OCI-LY7 (cell line): ENCODE measurements around the gene TIGD6. TPM values are rescaled to one million over a fixed set of nuclear protein-coding genes. Genes with fewer than 3 reads are reported as not detected.

Experiments used
- BruUV-seq: library from RNA; stranded (reverse); fragments of 400-500 nt; replicated peaks from 2 replicates; lab custom pipeline; 2021; lab: Mats Ljungman, UMichigan
- CTCF ChIA-PET: fragments of 300-600 bp; sonication (Branson Sonifier 250); formaldehyde crosslinking; loops from one replicate; lab custom pipeline; 2022; ENCODE audit warnings: antibody characterized with exemption; ENCODE audit not compliant: unreplicated experiment; lab: Charles Lee
- POLR2A ChIA-PET: fragments of 300-600 bp; sonication (Branson Sonifier 250); formaldehyde crosslinking; loops from one replicate; lab custom pipeline; 2022; ENCODE audit warnings: antibody characterized with exemption; lab: Charles Lee
- DNase-seq: peaks from one replicate; pipeline ENCODE4 v3.0.0-alpha.2; 2015; ENCODE audit warnings: low spot score
- H2AFZ ChIP-seq: fragments of 200-600 bp; sonication (generic), shearing (Covaris generic); 2 replicates; pipeline ENCODE4 v1.6.1; 2014; ENCODE audit warnings: mild to moderate bottlenecking, antibody characterized with exemption, low read length, moderate library complexity
- H3K27ac ChIP-seq: fragments of 200-600 bp; sonication (generic); 2 replicates; pipeline ENCODE4 v1.5.1; 2014; ENCODE audit warnings: mixed run types, low read depth, mild to moderate bottlenecking, moderate library complexity, low read length, inconsistent platforms; ENCODE audit not compliant: poor library complexity, severe bottlenecking
- H3K36me3 ChIP-seq: fragments of 200-600 bp; sonication (generic); 2 replicates; pipeline ENCODE4 v1.6.1; 2014; ENCODE audit warnings: mild to moderate bottlenecking, antibody characterized with exemption, low read length, moderate library complexity, mixed read lengths; ENCODE audit not compliant: insufficient read depth
- H3K4me1 ChIP-seq: fragments of 200-600 bp; sonication (generic); 2 replicates; pipeline ENCODE4 v1.5.1; 2014; ENCODE audit warnings: mild to moderate bottlenecking, low read length; ENCODE audit not compliant: insufficient read depth, poor library complexity, severe bottlenecking
- H3K4me2 ChIP-seq: fragments of 200-600 bp; sonication (generic); 2 replicates; pipeline ENCODE4 v1.6.1; 2014; ENCODE audit warnings: mild to moderate bottlenecking, low read length
- H3K4me3 ChIP-seq: fragments of 200-600 bp; sonication (generic); 2 replicates; pipeline ENCODE4 v1.5.1; 2014; ENCODE audit warnings: mild to moderate bottlenecking, low read depth, low read length; ENCODE audit not compliant: poor library complexity, severe bottlenecking
- H3K79me2 ChIP-seq: fragments of 200-600 bp; sonication (generic); 2 replicates; pipeline ENCODE4 v1.6.1; 2016; ENCODE audit warnings: low read depth, mild to moderate bottlenecking, low read length, moderate library complexity, mixed read lengths; ENCODE audit not compliant: insufficient read depth
- H3K9me2 ChIP-seq: fragments of 200-600 bp; sonication (generic); 2 replicates; pipeline ENCODE4 v1.6.1; 2016; ENCODE audit warnings: mild to moderate bottlenecking, low read length, mixed read lengths; ENCODE audit not compliant: insufficient read depth
- H3K9me3 ChIP-seq: fragments of 200-600 bp; sonication (generic); 2 replicates; pipeline ENCODE4 v1.6.1; 2014; ENCODE audit warnings: mild to moderate bottlenecking, mixed run types, low read length, mixed read lengths
- H4K20me1 ChIP-seq: fragments of 200-600 bp; sonication (generic); 2 replicates; pipeline ENCODE4 v1.6.1; 2014; ENCODE audit warnings: mild to moderate bottlenecking, antibody characterized with exemption, low read length, moderate library complexity, mixed read lengths; ENCODE audit not compliant: insufficient read depth
- CTCF ChIP-seq: fragments of 200-600 bp; sonication (generic); conservative IDR thresholded peaks from 2 replicates; pipeline ENCODE4 v1.5.1; 2014; ENCODE audit warnings: mild to moderate bottlenecking, antibody characterized with exemption, low read length, moderate library complexity, mixed read lengths
- EZH2phosphoT487 ChIP-seq: fragments of 200-600 bp; sonication (generic); IDR thresholded peaks from 2 replicates; pipeline ENCODE4 v1.6.1; 2018; ENCODE audit warnings: low read depth, borderline replicate concordance, mild to moderate bottlenecking, mixed run types, antibody characterized with exemption, low read length, moderate library complexity, mixed read lengths
- intact Hi-C: fragments of 100-400 bp; cut with micrococcal nuclease; formaldehyde crosslinking; loops from one replicate; pipeline ENCODE4 v1.10.0; 2022; ENCODE audit not compliant: unreplicated experiment
- total RNA-seq, 2 experiments: library from RNA; depleted of rRNA in 1 of 2; stranded (reverse); fragments of >200 nt in 1 of 2; shearing (Covaris generic) in 1 of 2; gene quantifications; 2 replicates each; pipeline ENCODE4 v1.2.3, GENCODE V29; 2014 to 2022

Gene TIGD6
- total RNA-seq, 2 experiments from 2014 or later: 3.4 to 4.6 TPM

DNA sequence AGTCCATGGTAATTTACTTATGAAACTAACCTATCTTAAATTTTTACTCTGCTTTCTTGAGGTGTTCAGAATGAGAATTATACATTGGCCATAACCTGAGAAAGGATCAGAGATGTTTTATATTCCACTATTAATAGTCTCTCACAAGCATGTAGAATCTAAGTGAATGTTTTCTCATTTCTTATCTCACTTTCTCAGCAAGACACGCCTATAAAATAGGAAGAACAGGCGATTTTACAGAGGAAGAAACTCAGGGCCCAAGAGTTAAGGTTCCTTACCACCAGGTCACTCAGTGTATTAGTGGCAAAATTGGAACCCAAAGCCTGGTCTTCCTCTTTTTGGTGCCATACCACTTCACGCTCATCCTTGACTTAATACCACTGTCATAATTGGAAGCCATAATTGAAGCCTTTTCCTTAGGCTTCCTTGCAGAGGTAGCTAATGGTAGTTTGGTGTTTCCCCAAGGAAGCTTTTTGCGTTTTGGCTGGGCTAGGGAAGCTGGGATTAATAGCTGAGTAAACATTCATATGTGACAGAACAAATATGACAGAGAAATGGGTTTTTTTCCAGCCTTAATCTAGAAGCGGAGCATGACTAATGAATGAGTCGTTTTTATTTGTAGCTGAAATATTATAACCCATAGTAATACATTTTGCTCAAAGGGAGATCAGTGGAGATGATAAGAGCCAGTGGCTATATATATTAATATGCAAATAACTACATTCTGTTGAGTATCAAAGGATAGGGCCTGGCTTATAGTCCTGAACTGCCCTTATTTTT is 17.0 kb upstream of the TIGD6 start:
- Histone ChIP-seq H3K9me3 (peaks cover 23% of the 10 kb centered on the region), H3K79me2 (no peaks in the 10 kb centered on the region), H3K4me3 (no peak overlapping the region), H3K9me2 (no peaks in the 10 kb centered on the region), H4K20me1 (no peaks in the 10 kb centered on the region), H3K4me2 (no peak overlapping the region), H2AFZ (no peak overlapping the region), H3K4me1 (no peaks in the 10 kb centered on the region), H3K36me3 (peaks cover 100% of the 10 kb centered on the region), H3K27ac (no peak overlapping the region)
- intact Hi-C loops: no loop called here
- no peak for TF ChIP-seq CTCF
- TF ChIP-seq EZH2phosphoT487: no peak
- CTCF ChIA-PET: interaction anchor here (0.6 kb wide), 1 partner anchor 1208 kb away, joined by 8 read pairs; no protein-coding TSS in a partner anchor
- no TSS peak for BruUV-seq
- POLR2A ChIA-PET: interaction anchor here (0.5 to 1.8 kb wide), 7 partner anchors 8 to 1586 kb away, joined by 3 to 5 read pairs (median 3); no protein-coding TSS in a partner anchor
- DNase-seq: no peak

DNA sequence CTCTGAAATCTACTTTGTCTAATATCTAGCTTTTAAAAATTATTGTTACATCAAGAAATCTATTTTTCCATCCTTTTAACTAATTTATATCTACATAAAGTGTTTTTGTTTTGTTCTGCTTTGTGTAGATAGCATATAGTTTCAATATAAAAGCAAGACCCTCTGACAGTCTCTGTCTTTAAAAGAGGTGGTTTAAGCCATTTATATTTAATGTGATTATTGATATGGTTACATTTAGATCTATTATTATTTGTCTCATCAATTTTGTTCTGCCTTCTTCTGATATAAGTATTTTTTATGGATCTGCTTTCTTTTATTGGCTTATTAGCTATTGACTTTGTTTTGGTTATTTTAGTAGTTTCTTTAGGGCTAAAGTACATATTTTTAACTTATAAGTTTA is 16.1 kb upstream of the TIGD6 start:
- Histone ChIP-seq H3K9me2 (no peaks in the 10 kb centered on the region), H3K79me2 (no peaks in the 10 kb centered on the region), H3K9me3 (peaks cover 23% of the 10 kb centered on the region), H4K20me1 (no peaks in the 10 kb centered on the region), H3K4me1 (no peaks in the 10 kb centered on the region), H3K36me3 (peaks cover 99% of the 10 kb centered on the region), H2AFZ (no peak overlapping the region), H3K27ac (no peak overlapping the region), H3K4me3 (no peak overlapping the region), H3K4me2 (no peak overlapping the region)
- ChIA-PET CTCF (no interaction called here), POLR2A (interaction anchor here (0.7 to 1.8 kb wide), 3 partner anchors 10 to 531 kb away, joined by 3 to 5 read pairs (median 3); no protein-coding TSS in a partner anchor)
- intact Hi-C loops: no loop called here
- no TSS peak for BruUV-seq
- DNase-seq: no peak
- TF ChIP-seq EZH2phosphoT487 (no peak), CTCF (no peak)

GRCh38 chr5:150015415-150015814 is 15.0 kb upstream of the TIGD6 start:
- no peak for TF ChIP-seq EZH2phosphoT487
- no peak for TF ChIP-seq CTCF
- intact Hi-C loops: no loop called here
- BruUV-seq: no TSS peak
- Histone ChIP-seq H3K4me3 (no peak overlapping the region), H3K4me2 (no peak overlapping the region), H3K27ac (no peak overlapping the region), H2AFZ (no peak overlapping the region), H3K4me1 (no peaks in the 10 kb centered on the region), H3K9me2 (no peaks in the 10 kb centered on the region), H4K20me1 (no peaks in the 10 kb centered on the region), H3K79me2 (no peaks in the 10 kb centered on the region), H3K9me3 (peaks cover 23% of the 10 kb centered on the region), H3K36me3 (peaks cover 98% of the 10 kb centered on the region)
- no peak for DNase-seq
- ChIA-PET CTCF (no interaction called here), POLR2A (interaction anchor here (0.6 to 0.7 kb wide), 2 partner anchors 23 to 558 kb away, joined by 3 read pairs; no protein-coding TSS in a partner anchor)
